ENCODE measurements around the gene UCK1. TPM values are rescaled to one million over a fixed set of nuclear protein-coding genes. Genes with fewer than 3 reads are reported as not detected.

The UCK1 gene
- total and polyA plus RNA-seq, 2 of the 13 experiments (the other 11 are each of a cell fraction or from before 2014, with no cell fraction given): 11.0 to 24.1 TPM

- TF ChIP-seq, protein P1, sequence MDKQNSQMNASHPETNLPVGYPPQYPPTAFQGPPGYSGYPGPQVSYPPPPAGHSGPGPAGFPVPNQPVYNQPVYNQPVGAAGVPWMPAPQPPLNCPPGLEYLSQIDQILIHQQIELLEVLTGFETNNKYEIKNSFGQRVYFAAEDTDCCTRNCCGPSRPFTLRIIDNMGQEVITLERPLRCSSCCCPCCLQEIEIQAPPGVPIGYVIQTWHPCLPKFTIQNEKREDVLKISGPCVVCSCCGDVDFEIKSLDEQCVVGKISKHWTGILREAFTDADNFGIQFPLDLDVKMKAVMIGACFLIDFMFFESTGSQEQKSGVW (CRISPR knock-in tag; IDR thresholded peaks at IDR 0.05; ENCODE audit: borderline replicate concordance): no peak
- TF ChIP-seq PCBP2 (optimal IDR thresholded peaks at IDR 0.05; ENCODE audit: low read depth, low read length, poor library complexity, severe bottlenecking) (no peak), ZNF652 (CRISPR knock-in tag; IDR thresholded peaks at IDR 0.05; ENCODE audit: borderline replicate concordance, low read depth) (no peak), EHMT2 (IDR thresholded peaks at IDR 0.05; ENCODE audit: borderline replicate concordance, low read depth, low read length) (no peak), ZNF280D (CRISPR knock-in tag; IDR thresholded peaks at IDR 0.05) (peak; percentile 64; the same call in 1 of the 2 replicates), NR2F1 (CRISPR knock-in tag; IDR thresholded peaks at IDR 0.05) (0 out of 4 replicates have a peak, but pooled peaks of 1 of the 2 experiments have one; percentile 12), HNRNPLL (IDR thresholded peaks at IDR 0.05; ENCODE audit: low read depth, low read length, poor library complexity, severe bottlenecking) (peak; percentile 84), RARG (CRISPR knock-in tag; IDR thresholded peaks at IDR 0.05; ENCODE audit: low read depth) (no peak), KDM3A (CRISPR knock-in tag; IDR thresholded peaks at IDR 0.05; ENCODE audit: low read depth) (peak; percentile 90), ZNF101 (CRISPR knock-in tag; IDR thresholded peaks at IDR 0.05; ENCODE audit: borderline replicate concordance, low read depth) (no peak), THAP7 (CRISPR knock-in tag; IDR thresholded peaks at IDR 0.05) (no peak), ONECUT2 (CRISPR knock-in tag; IDR thresholded peaks at IDR 0.05) (no peak), NKX3-1 (CRISPR knock-in tag; IDR thresholded peaks at IDR 0.05) (no peak), AGO2 (optimal IDR thresholded peaks at IDR 0.05; ENCODE audit: low read depth, low read length) (no peak), GTF2F1 (IDR thresholded peaks at IDR 0.05; ENCODE audit: low read length) (no peak), ZNF12 (CRISPR knock-in tag; IDR thresholded peaks at IDR 0.05) (no peak), ZNF354B (CRISPR knock-in tag; IDR thresholded peaks at IDR 0.05) (no peak), IRX3 (CRISPR knock-in tag; IDR thresholded peaks at IDR 0.05; ENCODE audit: borderline replicate concordance, low read depth) (peak; percentile 79; the same call in 1 of the 2 replicates), MTA1 (CRISPR knock-in tag; IDR thresholded peaks at IDR 0.05; ENCODE audit: borderline replicate concordance) (peak; percentile 85; the same call in 1 of the 2 replicates)
- TF ChIP-seq, protein P2, sequence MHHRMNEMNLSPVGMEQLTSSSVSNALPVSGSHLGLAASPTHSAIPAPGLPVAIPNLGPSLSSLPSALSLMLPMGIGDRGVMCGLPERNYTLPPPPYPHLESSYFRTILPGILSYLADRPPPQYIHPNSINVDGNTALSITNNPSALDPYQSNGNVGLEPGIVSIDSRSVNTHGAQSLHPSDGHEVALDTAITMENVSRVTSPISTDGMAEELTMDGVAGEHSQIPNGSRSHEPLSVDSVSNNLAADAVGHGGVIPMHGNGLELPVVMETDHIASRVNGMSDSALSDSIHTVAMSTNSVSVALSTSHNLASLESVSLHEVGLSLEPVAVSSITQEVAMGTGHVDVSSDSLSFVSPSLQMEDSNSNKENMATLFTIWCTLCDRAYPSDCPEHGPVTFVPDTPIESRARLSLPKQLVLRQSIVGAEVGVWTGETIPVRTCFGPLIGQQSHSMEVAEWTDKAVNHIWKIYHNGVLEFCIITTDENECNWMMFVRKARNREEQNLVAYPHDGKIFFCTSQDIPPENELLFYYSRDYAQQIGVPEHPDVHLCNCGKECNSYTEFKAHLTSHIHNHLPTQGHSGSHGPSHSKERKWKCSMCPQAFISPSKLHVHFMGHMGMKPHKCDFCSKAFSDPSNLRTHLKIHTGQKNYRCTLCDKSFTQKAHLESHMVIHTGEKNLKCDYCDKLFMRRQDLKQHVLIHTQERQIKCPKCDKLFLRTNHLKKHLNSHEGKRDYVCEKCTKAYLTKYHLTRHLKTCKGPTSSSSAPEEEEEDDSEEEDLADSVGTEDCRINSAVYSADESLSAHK (CRISPR knock-in tag; IDR thresholded peaks at IDR 0.05; ENCODE audit: borderline replicate concordance): no peak
Observed at GRCh38 chr9:131545003-131545785, 14.1 kb upstream of the UCK1 start, which contains the start of gene PRRT1B (continued).

Measured in HepG2 (cell line).